GM18498 (cell line): ENCODE results near the gene MUC2.
"Not testable (repeated sequence)": the region's sequence is repeated elsewhere in the genome, so short reads cannot be mapped to it uniquely, and the experiment has no call there.

Experiments used
- ATAC-seq: cut with Tn5 transposase; IDR thresholded peaks from one replicate; pipeline ENCODE4 v1.9.1; 2021; ENCODE audit warnings: mild to moderate bottlenecking, moderate library complexity; ENCODE audit not compliant: unreplicated experiment

MUC2 gene

GRCh38 chr11:1102996-1103395 lies 28.3 kb downstream of the MUC2 start:
- ATAC-seq = no peak

GRCh38 chr11:1103401-1104360 lies 29.0 kb downstream of the MUC2 start:
- no peak for ATAC-seq

- ATAC-seq = no peak
These were observed 29.9 kb downstream of the MUC2 start for GRCh38 chr11:1104411-1105182.

GRCh38 chr11:1105183-1105565 lies 30.5 kb downstream of the MUC2 start:
- ATAC-seq = no peak

GRCh38 chr11:1106387-1106786 lies 31.7 kb downstream of the MUC2 start:
- ATAC-seq = no peak

GRCh38 chr11:1107316-1108245 lies 32.9 kb downstream of the MUC2 start:
- ATAC-seq = no peak

GRCh38 chr11:1108246-1108900 lies 33.7 kb downstream of the MUC2 start:
- ATAC-seq = no peak

- no peak for ATAC-seq
These were observed 34.6 kb downstream of the MUC2 start for GRCh38 chr11:1109101-1109917.

GRCh38 chr11:1109918-1110705 lies 35.4 kb downstream of the MUC2 start:
- ATAC-seq = no peak

- ATAC-seq = no peak
These were observed 37.0 kb downstream of the MUC2 start for GRCh38 chr11:1111545-1112212.

GRCh38 chr11:1112351-1113191 lies 37.9 kb downstream of the MUC2 start:
- ATAC-seq = no peak

- no peak for ATAC-seq
These were observed 38.9 kb downstream of the MUC2 start for GRCh38 chr11:1113405-1114201.

GRCh38 chr11:1115292-1115691 lies 40.6 kb downstream of the MUC2 start:
- ATAC-seq = not testable (repeated sequence)

- ATAC-seq = no peak
These were observed 41.4 kb downstream of the MUC2 start for GRCh38 chr11:1116104-1116503.

GRCh38 chr11:1116666-1117390 lies 42.2 kb downstream of the MUC2 start:
- ATAC-seq = no peak

GRCh38 chr11:1117992-1118391 lies 43.3 kb downstream of the MUC2 start:
- no peak for ATAC-seq
